Activated CD8-positive, alpha-beta memory T cell treated with anti-CD3 and anti-CD28 coated beads for 4 hours (primary cell): ENCODE measurements around the gene ABCF1.

Experiments
- DNase-seq, 2 donors: peaks; one replicate each; pipeline ENCODE4 v3.0.0-alpha.2; 2020; ENCODE audit warnings: low read depth in 2 of 2

Gene ABCF1

GRCh38 chr6:30601436-30601814 lies 30.2 kb downstream of the ABCF1 start:
- no peak for DNase-seq

GRCh38 chr6:30601815-30602641 lies 30.8 kb downstream of the ABCF1 start:
- no peak for DNase-seq

DNA sequence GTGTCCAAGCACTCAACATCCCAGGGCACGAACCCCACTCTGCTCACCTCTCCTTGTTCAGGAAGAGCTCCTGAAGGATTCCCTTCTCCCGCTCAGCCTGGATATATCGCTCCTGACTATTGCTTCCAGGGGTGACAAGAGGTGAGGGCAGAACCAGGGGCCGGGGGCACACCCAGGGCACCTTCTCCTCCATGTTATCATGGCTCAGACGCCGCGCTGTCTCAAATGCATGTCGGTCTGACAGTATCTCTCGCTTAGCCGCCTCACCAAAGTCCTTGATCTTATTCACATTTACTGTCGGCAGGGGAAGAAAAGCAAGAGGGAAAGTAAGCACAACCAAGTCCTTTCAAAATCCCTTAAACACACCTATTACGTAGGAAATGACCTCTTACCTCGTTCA lies 32.7 kb downstream of the ABCF1 start:
- no peak for DNase-seq

DNA sequence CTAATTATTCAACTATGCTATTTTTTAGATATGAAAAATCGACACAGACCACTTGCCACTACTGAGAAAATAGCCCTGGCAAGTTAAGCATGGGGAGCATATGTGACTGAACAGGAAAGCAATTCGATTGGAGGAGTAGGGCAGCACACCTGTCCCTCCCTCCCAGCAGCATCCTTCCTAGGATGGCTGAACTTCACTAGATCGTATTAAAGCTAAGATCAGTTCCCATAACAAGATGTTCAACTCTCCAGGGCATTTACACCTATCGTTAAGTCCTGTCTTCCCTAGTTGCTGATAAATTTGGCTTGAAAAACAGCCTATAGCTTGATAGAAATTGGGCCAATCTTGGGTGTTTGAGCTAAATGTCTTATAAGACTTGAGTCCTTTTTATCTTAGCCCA lies 38.8 kb downstream of the ABCF1 start:
- no peak for DNase-seq

DNA sequence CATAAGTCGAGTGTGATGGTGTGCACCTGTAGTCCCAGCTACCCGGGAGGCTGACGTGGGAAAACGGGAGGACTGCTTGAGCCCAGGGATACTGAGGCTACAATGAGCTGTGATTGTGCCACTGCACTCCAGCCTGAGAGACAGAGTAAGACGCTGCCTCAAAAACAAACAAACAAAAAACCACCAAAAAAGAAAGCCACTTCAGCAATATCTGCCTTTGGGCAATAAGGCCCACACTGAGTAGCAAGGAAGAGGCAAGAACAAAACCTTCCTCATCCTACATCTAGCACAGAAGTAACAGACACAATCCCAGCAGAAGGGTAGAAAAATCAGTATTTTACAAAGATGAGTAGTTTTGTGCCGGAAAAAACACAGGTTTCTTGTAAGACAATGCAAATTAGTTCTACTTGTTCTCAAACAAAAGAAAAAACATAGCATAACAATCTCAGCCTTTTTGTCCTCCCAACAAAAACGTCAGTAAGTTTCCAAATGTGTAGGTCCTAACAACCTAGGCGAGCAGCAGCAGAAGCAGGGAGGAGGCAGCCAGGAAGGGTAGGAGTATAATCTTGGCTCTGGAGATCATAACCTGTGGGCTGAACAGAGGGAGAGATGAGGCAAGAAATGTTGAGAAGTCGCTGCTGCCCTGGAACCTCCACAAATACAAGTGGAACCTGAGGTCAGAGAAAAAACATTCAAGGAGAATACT lies 40.1 kb downstream of the ABCF1 start:
- DNase-seq: no peak

DNA sequence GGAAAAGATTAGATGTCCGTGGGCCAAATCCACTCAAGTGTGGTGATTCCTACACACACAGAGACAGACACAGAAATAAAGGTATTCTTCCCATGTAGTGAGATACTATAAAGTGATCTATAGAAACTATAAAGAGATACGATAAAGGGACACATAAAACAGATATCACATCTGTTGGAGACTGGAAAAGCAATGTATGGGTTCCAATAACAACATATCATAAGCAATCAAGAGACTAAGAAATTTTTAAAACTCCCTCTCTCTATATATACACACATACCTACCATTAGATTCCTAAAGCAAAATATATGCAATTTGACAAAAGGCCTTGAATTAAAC lies 40.6 kb downstream of the ABCF1 start:
- DNase-seq: no peak

DNA sequence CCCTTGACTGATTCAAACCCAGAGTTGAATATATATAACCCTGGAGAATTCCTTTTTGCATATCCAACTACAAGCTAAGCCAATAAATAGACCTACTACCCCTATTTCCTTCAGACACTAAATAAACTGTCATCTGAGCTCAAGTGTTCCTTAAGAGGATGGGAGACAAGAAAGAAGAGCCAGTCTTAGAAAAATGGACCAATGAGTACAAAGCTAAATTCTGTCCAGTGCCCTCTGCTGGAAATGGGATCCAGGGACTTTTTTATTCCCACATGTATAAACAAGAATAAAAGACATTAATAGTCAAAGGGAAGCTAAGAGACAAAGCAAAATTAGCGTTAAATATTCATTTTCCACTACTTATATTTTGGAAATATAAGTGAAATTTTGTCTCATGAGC lies 41.0 kb downstream of the ABCF1 start:
- no peak for DNase-seq

DNA sequence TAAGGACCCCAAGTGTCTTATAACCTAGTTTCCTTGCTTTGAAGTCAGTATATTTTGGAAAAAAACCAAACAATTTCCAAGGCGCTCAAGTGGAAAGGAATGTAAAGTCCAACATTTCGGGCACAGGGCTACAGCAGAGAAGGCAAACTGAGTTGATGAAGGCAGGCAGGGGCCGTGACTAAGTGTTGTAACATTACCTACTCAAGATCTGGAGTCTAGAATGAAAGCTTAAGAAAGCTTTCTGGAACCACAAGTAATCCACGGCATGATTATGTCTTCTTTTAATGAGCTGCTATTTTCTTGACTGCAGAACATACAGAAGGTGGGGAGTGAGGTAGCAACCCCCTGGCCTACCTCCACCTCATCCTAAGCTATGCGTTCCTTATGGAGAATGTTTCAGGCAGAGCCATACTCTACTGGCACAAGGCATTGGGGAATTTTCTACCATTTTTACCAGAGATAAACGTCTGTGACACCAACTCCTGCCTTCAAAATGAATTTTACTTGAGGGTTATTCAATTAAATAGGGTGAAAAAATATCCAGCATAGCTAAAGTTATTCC lies 41.5 kb downstream of the ABCF1 start:
- no peak for DNase-seq

- no peak for DNase-seq
These were observed 42.2 kb downstream of the ABCF1 start for GRCh38 chr6:30613251-30614043.

DNA sequence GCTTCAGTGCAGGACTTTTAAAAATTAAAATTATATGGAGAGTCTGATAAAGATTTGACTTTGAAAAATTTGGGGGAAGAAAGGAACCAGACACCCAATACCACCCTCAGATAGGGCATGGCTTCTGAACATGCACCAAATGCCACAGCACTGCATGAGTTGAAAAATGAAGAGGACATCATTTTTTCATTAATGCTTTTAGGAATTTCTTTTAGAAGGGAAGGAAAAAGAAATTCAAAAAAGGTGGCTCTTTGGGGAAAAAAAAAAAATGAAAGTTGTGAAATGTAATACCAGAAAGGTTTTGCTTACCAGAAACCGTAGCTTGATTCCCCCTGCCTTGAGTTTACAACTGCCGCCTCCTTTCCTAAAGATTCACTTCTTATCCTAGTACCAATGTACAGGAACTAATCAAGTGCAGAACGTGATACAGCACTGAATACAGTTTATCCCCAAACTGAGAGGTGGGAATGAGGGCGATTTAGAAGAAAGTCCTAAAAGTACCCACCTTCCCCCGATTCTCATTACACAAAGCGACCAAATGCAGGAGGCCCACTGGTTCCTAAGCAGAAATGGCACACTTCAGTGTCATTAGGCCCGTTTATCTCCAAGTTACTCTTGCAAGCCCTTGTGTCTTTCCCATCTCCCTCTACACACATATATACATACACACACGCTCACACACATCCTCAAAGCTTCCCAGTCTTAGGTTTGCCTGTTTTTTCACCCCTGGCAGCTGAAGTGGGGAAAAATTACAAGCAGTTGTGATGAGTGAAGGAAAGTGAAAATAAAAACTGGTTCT lies 43.0 kb downstream of the ABCF1 start:
- DNase-seq: no peak

GRCh38 chr6:30614843-30615218 lies 43.6 kb downstream of the ABCF1 start:
- DNase-seq: peak; percentile 62 to 80

DNA sequence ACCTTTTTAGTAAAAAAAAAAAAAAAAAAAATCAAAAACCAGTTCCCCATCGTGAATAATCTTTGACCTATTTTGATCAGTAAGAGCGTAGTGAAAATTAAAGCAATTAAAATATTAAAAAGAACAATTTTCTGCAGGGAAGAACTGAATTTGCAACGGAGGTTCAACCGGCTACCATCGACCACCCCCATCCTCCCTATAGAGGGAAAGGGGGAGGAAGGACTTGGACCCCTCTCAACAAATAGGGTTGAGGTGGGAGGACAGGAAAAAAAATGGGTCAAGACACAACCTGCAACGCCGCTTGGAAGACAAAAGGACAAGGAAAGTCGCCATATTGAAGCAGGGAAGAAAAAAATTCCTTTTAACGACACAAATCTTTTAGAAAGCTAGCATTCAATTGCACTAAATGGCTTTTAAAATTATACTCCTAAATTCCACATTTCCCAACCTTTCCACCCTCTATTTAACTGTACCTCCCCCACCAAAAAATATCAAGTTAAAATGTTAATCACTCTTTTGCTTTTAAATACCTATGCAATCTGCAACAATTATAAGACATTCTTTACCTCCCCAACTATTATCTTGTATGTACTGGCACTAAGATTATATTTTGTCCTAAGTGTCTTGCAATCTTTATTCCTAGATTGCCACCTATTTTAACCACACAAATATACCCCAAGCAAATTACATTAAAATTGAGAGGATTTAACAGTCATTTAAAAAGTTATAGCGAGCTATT lies 44.1 kb downstream of the ABCF1 start:
- DNase-seq: no peak

- no peak for DNase-seq
These were observed 44.9 kb downstream of the ABCF1 start for GRCh38 chr6:30615958-30616810.

DNA sequence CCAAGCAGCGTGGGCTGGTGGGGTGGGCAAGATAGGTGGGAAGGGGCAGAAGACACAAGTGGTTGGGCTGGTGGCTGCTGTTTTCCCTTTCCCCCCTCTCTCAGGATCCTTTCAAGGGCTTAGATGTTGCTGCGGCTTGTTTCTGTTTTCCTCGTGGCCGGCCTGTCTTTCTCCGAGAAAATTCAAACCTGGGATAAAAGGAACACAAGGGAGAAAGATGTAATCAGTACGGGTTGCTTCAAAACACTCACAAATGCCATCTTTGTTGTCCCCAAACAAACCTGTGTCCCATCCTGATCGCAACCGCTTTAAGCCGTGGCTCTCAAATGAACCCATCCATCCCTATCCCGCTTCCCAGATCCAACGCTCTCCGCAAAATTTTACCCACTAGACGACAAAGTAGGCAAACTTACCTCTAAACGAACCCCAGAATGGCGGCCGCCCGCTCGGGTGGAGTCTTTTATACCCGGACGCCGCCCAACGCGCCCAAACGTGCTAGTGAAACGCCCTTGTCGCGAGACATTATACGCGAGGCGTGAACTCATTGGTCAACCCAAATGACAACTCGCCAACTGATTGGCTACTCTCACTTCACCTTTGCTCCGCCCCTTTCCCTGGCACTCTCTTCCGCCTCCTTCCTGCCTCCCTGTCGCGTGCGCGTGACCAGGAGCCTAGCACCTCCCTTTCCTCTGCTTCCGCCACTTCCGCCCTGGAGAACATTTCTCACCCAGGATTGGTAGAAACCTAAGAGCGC lies 45.7 kb downstream of the ABCF1 start, which contains the start of gene PPP1R10:
Gene PPP1R10 (minus strand): TSS at position 433 of the 754 bp plus-strand sequence. CDS start 7,299 bp downstream, outside the sequence.
- DNase-seq: peak; percentile 95 to 100

- peak; percentile 97 to 99 for DNase-seq
These were observed 46.5 kb downstream of the ABCF1 start, which contains the start of gene MRPS18B for GRCh38 chr6:30617565-30618269. TSS of gene MRPS18B (plus strand) at chr6:30617840. CDS start at chr6:30617866, 26 bp downstream.

DNA sequence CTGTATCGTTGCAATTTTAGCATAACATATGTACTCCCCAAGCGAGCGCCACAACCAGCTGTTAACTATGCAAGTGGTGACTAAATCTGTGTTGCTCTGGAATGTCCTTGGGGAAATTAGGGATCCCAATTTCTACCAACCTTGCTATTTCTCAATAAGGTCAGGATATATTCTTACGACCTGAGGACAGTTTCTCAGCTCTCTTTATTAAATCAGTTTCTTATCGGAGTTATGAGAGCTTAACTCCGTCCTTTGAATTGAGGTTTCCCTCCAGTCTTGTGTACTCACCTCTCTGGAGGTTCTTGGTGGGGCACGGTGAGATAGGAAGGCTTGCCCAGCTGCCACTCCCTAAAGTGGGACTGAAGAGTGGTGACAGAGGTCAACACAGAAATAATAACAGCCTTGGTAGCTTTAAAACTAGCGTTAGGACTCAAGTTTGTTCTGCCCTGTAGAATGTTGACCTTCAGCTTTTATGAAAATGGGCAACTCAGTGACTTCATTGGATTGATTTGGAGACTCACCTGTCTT lies 47.1 kb downstream of the ABCF1 start:
- no peak for DNase-seq

- DNase-seq: no peak
These were observed 48.3 kb downstream of the ABCF1 start for GRCh38 chr6:30619561-30619960.

- DNase-seq: no peak
These were observed 54.3 kb downstream of the ABCF1 start for GRCh38 chr6:30625511-30625910.
